GM19455 (cell line): ENCODE measurements around the gene CREG1.
"Not testable (repeated sequence)": the region's sequence is repeated elsewhere in the genome, so short reads cannot be mapped to it uniquely, and the experiment has no call there.

Source experiments
- ATAC-seq: cut with Tn5 transposase; IDR thresholded peaks from one replicate; pipeline ENCODE4 v1.9.1; 2021; ENCODE audit not compliant: unreplicated experiment

The CREG1 gene

GRCh38 chr1:167564612-167565270 lies 11.2 kb upstream of the CREG1 start:
- no peak for ATAC-seq

- ATAC-seq = no peak
These were observed 10.2 kb upstream of the CREG1 start for GRCh38 chr1:167563579-167564246.

GRCh38 chr1:167562702-167563101 lies 9.1 kb upstream of the CREG1 start:
- ATAC-seq = no peak

GRCh38 chr1:167561753-167562152 lies 8.2 kb upstream of the CREG1 start:
- ATAC-seq = no peak

- no peak for ATAC-seq
These were observed 2.6 kb upstream of the CREG1 start for GRCh38 chr1:167555971-167556714.

GRCh38 chr1:167555072-167555471 lies 1.5 kb upstream of the CREG1 start:
- ATAC-seq = not testable (repeated sequence)

GRCh38 chr1:167554028-167554779 lies 642 bp upstream of the CREG1 start:
- ATAC-seq = peak; percentile 27

- no peak for ATAC-seq
These were observed 2.2 kb downstream of the CREG1 start for GRCh38 chr1:167551362-167551761.

GRCh38 chr1:167548059-167548932 lies 5.3 kb downstream of the CREG1 start:
- no peak for ATAC-seq

- no peak for ATAC-seq
These were observed 6.6 kb downstream of the CREG1 start for GRCh38 chr1:167546935-167547334.

GRCh38 chr1:167545349-167545748 lies 8.2 kb downstream of the CREG1 start:
- no peak for ATAC-seq

- ATAC-seq = no peak
These were observed 9.0 kb downstream of the CREG1 start for GRCh38 chr1:167544447-167545093.

- ATAC-seq = no peak
These were observed 10.2 kb downstream of the CREG1 start for GRCh38 chr1:167543199-167543990.

GRCh38 chr1:167542109-167543032 lies 11.2 kb downstream of the CREG1 start:
- no peak for ATAC-seq

GRCh38 chr1:167541610-167542009 lies 12.0 kb downstream of the CREG1 start:
- no peak for ATAC-seq

- no peak for ATAC-seq
These were observed 12.6 kb downstream of the CREG1 start for GRCh38 chr1:167541003-167541402.

- ATAC-seq = no peak
These were observed 14.9 kb downstream of the CREG1 start for GRCh38 chr1:167538657-167539056.

- ATAC-seq = no peak
These were observed 19.7 kb downstream of the CREG1 start for GRCh38 chr1:167533851-167534300.
